T-helper 9 cell (primary cell): ENCODE measurements around the gene TMOD3.
"Not testable (repeated sequence)": the region's sequence is repeated elsewhere in the genome, so short reads cannot be mapped to it uniquely, and the experiment has no call there.

Experiments used
- DNase-seq: peaks from one replicate; pipeline ENCODE4 v3.0.0-alpha.2; 2020

The TMOD3 gene

DNA sequence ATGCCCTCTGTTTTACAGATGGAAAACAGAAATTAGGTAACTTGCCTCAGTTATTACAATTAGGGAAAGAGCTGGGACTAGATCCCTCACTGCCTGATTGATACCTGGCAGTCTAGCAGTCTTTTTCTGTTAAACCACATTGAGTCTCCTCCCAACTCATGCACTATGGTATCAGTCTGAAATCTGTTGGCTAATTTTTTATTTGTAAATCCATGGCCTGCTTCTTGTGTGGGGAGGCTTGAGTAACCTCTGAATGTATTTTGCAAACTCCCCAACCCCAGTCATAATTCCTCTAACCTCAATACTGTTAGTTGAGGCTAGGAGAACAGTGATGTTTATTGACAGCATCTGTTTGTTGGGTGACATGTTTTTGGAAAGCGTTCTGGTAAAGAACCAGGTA lies 35.9 kb downstream of the TMOD3 start:
- no peak for DNase-seq

GRCh38 chr15:51866161-51866560 lies 36.7 kb downstream of the TMOD3 start:
- DNase-seq, result no peak

DNA sequence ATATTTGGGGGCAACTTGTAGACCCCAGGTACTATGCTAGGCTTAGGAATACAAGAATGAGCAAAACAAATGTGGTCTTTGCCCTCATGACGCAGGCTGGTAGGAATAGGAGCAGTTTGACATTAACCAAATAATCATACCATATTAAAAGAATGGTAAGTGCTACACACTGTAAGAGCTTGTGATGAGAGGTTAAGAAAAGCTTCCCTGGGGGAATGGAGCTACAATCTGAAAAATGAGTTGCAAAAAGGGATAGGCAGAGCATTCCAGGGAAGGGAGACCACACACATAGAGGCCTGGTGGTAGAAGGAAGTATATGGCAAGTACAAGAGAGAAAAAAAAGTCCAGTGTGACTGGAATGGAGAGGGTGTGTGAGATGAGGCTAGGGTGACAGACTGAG lies 37.3 kb downstream of the TMOD3 start:
- no peak for DNase-seq

DNA sequence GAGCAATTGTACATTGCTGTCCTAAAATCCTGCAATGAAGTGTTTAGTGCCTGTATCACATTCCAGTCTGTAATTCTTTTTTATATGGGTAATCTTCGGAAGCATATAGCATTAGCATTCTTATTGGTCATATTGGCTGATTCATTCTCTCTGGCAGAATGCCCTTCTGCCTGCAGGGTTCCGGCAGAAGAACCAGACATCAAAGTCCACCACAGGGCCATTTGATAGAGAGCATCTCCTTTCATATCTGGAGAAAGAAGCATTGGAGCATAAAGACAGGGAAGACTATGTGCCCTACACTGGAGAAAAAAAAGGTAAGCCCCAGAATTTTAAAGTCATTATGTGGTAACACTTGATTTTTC lies 39.6 kb downstream of the TMOD3 start:
- DNase-seq, result no peak

- no peak for DNase-seq
These were observed 41.3 kb downstream of the TMOD3 start for GRCh38 chr15:51870774-51871173.

DNA sequence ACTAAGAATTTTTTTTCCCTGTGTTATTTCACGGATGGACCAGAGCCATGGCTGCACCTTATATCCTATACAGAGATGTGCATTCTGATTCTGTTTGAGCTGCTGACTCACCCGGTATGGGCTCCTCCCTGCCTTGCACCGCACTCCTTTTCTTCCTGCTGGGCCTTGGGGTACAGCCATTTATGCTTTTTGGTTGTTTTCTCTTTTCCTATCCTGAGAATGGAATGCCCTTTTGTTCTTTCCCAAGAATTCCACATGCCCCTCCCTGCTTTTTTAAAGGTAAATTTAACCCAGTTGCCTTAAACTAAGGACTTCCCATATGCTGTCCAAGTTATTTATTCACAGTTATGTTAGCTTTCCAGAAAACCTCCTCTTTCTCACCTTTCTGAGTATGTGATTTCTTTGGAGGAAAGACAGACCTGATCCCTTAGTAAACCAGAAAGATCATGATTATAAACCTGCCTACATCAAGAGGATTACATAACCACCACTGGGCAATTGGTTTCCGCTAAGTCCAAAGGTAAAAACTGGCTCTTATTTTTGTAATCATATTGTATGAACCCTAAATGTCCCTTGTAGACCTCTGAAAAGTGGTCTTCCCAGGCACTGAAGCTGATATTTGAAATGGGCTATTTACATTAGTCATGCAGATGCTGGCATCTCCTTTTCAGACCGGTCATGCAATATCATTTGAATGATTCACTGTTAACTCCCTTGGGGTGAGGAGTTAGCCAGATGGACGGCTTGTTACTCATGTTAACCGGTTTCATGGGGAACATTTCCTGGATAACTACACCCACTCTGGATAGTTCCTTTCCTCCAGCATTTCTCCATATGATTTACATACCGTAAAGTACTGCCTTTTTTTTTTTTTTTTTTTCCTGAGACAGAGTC lies 45.5 kb downstream of the TMOD3 start:
- no peak for DNase-seq

DNA sequence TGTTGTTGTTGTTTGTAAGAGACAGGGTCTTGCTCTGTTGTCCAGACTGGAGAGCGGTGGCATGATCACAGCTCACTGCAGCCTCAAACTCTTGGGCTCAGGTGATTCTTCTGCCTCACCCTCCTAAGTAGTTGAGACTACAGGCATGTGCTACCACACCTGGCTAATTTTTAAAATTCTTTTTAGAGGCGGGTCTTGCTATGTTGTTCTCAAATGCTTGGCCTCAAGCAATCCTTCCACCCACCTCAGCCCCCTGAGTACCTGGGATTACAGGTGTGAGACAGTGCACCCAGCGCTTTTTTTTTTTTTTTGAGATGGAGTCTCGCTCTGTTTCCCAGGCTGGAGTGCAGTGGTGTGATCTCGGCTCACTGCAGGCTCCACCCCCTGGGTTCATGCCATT lies 46.7 kb downstream of the TMOD3 start:
- no peak for DNase-seq

DNA sequence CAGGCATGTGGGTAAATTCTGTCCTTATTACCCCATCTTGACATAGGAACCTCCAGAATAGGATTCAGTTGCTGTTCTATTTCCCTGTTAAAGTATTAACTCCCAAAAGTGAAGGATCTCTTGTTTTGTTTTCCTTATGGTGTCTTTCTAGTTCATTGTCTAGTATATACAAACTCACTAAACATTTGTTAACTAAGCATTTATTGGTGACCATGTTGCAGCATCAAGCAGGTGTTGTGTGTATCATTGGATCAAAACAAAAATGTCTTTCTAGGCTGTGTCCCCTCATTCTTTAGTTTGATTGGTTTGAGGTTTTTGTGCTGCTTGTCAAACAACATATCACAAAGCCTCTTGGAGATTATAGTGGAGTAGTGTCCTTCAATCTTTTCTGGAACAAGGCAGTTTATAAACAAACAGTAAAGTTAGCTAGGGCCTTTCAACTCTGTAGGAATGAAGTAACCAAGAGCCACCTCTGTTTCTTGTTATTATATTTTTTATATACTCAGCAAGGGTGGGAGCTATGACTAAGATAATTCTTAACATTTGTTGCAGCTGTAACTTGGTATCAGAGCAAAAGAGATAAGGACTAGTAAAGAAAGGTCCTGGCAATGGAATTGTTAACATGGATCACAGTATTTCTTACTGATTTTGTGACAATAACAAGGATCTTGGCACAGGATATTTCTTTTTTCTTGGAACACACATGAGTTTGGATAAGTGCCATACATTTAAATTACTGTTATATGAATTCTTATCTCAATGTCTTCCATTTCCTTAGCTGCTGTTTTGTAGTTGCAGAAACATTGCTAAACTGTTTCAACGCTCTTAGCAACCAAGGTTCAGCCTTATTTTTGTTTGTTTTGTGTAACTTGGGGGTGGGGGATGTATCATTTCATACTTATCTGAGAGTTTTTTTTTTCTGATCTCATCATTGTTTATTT lies 49.3 kb downstream of the TMOD3 start:
- no peak for DNase-seq

- DNase-seq, result no peak
These were observed 50.1 kb downstream of the TMOD3 start for GRCh38 chr15:51879555-51879954.

DNA sequence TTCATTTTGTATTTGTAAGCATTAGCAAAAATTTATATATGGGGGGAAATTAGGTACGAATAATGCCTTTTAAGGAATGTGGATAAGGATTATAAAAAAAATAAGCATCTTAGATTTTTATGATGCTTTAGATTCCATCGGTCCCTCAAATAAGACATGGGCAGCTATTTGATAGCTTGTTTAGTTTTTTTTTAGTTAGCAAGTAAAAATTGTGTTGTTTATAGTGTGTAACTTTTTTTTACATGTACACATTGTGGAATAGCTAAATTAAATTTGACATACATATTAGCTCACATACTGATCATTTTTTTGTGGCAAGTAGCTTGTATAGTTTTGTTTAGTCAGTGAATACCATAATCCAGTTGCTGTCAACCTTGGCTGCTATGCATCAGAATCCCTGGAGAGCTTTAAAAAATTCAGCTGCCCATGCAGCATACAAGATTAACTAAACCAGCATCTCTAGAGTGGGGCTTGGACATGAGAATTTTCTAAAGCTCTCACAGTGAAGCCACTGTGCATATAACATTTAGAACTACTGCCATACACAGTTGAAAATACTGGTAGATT lies 53.9 kb downstream of the TMOD3 start:
- DNase-seq, result no peak

- DNase-seq, result no peak
These were observed 54.6 kb downstream of the TMOD3 start for GRCh38 chr15:51884041-51884440.

DNA sequence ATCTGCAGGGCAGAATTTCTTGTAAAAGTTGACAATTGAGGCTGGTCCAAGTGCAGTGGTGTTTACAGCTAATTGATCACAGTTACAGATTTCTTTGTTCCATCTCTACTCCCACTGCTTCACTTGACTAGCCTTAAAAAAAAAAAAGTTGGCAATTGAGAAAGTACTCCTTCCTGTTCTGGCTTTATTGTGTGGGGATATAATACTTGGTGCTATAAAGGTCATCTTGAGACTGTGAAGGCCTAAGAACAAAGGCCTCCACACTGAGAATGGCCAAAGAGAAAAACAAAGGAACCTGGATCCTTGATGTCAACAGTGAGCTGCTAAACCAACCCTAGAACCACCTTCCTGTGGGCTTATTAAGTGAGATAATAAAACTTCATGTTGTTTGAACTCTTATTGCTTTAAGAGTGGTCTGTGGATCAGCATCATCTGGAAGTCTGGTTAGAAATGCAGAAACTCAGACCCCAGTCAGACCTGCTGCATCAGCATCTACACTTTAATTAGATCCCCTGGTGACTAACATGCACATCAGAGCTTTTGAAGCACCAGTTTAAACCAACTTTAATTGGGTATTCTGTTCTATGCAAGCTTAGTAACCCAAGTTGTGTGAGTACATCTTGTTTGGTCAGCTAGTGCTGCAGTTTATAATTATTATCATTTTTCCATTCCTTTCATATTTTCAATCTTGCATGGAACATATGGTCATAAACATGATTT lies 55.2 kb downstream of the TMOD3 start:
- DNase-seq, result no peak

- not testable (repeated sequence) for DNase-seq
These were observed 56.3 kb downstream of the TMOD3 start for GRCh38 chr15:51885758-51886157.

GRCh38 chr15:51887887-51888592 lies 58.6 kb downstream of the TMOD3 start:
- DNase-seq, result no peak

DNA sequence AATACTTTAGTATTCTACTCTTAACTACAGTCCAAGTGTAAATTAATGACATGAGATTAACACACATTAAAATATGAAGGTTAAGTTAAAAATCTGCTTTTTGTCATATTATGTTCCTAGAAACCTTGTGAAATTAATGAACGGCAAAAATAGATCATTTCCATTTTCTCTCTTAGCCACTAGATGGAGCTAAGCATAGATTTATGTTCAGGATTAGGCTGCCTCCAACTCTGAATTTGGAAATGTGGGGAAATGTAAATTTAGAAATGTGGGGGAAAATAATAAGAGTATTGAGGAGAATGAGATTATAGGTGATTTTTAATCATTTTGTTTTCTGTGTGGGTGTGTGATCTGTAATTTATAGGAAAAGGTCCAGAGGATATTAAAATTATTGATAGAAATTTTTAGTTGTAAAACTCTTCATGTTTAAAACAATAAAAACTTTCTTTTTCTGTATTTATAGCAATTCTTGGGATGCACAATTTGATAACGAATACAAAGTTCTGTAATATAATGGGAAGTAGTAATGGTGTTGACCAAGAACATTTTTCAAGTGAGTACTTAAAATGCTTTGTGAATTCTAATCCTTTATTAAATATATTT lies 59.2 kb downstream of the TMOD3 start:
- no peak for DNase-seq

DNA sequence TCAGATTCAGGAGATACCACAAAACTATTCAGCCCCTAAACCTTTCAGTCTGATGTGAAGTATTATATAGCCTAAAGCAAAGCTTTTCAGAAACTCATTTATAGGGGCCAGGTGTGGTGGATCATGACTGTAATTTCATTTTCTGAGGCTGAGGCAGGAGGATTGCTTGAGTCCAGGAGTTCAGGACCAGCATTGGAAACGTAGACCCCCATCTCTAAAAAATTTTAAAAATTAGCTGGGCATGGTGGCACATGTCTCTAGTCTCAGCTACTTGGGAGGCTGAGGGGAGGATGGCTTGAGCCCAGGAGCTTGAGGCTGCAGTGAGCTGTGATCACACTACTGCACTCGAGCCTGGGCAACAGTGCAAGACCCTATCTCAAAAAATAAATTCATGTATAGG lies 60.0 kb downstream of the TMOD3 start:
- no peak for DNase-seq

GRCh38 chr15:51904421-51904820 lies 75.0 kb downstream of the TMOD3 start:
- no peak for DNase-seq

GRCh38 chr15:51904931-51905330 lies 75.5 kb downstream of the TMOD3 start:
- no peak for DNase-seq

DNA sequence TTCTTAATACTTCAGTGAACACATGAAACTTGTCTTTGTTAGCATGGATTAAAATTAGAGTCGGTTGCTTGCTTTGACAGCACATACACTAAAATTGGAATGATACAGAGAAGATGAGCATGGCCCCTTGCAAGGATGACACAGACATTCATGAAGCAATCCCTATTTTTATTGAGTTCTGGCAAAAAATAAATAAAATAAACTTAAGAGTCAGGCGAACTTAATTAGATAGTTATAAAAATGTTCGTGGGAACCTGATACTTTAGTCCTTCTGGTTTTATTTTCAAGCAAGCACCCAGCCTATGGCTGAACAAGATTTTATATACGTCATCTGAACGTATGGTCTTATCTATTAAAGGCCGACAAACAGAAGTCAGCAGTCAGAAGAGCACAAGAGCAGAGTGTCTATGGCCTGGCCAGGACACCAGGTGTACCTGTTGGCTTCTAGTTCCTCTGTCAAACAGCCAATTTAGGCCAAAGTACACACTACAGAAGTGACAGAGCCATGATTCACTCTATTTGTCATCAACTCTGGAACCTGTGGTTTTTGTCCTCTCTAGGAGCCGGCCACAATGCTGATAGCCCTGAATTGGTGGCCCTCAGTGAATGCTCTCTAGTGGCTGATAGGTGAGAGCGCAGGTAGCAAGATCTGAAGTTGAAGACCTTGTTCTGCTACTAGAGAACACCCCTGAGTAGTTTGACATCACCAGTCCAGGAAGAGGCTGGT lies 77.8 kb downstream of the TMOD3 start:
- DNase-seq, result no peak

DNA sequence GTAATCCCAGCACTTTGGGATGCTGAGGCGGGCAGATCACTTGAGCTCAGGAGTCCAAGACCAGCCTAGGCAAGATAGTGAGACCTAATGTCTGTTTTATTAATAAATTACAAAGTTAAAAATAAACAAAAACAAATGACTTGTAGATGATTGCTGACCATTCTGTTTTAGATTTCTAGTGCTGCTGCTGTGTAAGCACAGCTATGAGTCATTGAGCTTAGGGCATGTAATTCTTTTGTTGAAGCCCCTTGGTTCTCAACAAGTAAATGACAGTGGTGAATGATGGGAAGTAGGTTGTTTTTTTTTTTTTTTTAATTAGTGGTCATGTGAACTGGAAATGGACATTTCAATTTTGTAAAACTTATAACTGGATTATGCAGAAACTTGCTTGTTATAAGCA lies 78.9 kb downstream of the TMOD3 start:
- DNase-seq, result no peak

DNA sequence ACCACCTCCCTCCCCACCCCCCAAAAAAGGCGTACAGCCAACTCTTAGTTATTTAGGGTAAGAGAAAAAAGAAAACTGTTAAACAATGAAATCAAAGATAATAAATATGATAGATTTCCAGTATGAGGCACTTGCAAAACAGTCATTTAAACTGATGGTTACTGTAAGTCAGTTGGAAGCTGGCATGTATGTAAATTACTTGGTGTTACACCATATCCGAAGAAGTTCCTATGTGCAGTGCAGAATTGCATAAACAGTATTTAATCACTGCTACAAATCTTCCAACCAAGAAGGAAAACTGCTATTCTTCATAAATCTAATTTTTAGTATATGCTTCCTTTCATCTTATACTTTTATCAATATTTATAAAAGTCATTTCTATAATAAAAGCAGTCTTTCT lies 80.1 kb downstream of the TMOD3 start:
- DNase-seq, result no peak
